Thyroid gland (tissue), 4 donors: ENCODE measurements around the gene SLC13A4. TPM values are rescaled to one million over a fixed set of nuclear protein-coding genes. Genes with fewer than 3 reads are reported as not detected.
"Not testable (repeated sequence)": the region's sequence is repeated elsewhere in the genome, so short reads cannot be mapped to it uniquely, and the experiment has no call there.

Experiments used
- DNase-seq, 2 donors: peaks; one replicate each; pipeline ENCODE4 v3.0.0-alpha.2; 2019
- H3K27ac ChIP-seq, 3 donors: fragments of 200-600 bp; sonication (generic); 1 replicate in 2 of 3; 2 replicates in 1 of 3; pipeline ENCODE4 v1.5.1; 2016 to 2019; ENCODE audit warnings: mild to moderate bottlenecking in 1 of 3, moderate library complexity in 1 of 3
- H3K27me3 ChIP-seq: fragments of 200-600 bp; sonication (generic); one replicate; pipeline ENCODE4 v1.5.1; 2019
- H3K36me3 ChIP-seq, 2 donors: fragments of 200-600 bp; sonication (generic); one replicate each; pipeline ENCODE4 v1.5.1; 2016 to 2019
- H3K4me1 ChIP-seq, 2 donors: fragments of 200-600 bp; sonication (generic); one replicate each; pipeline ENCODE4 v1.5.1; 2017 to 2019
- H3K4me3 ChIP-seq, 3 donors: fragments of 200-600 bp; sonication (generic); replicated peaks in 1 of 3; 1 replicate in 2 of 3; 2 replicates in 1 of 3; pipeline ENCODE4 v1.5.1; 2016; ENCODE audit warnings: mild to moderate bottlenecking in 1 of 3
- H3K9me3 ChIP-seq: fragments of 200-600 bp; sonication (generic); one replicate; pipeline ENCODE4 v1.5.1; 2017
- CTCF ChIP-seq, 6 experiments: fragments of 200-600 bp in 3 of 6; fragments of 450-650 bp in 3 of 6; sonication (generic) in 3 of 6; IDR thresholded peaks; one replicate each; pipeline ENCODE4 v1.5.1; 2016 to 2019; ENCODE audit warnings: antibody characterized with exemption in 6 of 6, mild to moderate bottlenecking in 2 of 6, inconsistent platforms in 1 of 6, moderate library complexity in 1 of 6
- POLR2A ChIP-seq, 2 donors: fragments of 450-650 bp; IDR thresholded peaks; one replicate each; pipeline ENCODE4 v1.6.1; 2017; ENCODE audit warnings: antibody characterized with exemption in 2 of 2, mild to moderate bottlenecking in 2 of 2, moderate library complexity in 1 of 2
- WGBS, 2 donors: methylation state at CpG; one replicate each; pipeline ENCODE4 v1.1.5; 2017; 5-methylcytosine and 5-hydroxymethylcytosine counted together
- intact Hi-C: fragments of 100-400 bp; cut with DNase I; formaldehyde crosslinking; loops from one replicate; pipeline ENCODE4 v1.15.1; 2023
- total RNA-seq, 4 donors: library from RNA; depleted of rRNA; stranded (reverse); fragments of >200 nt; gene quantifications; one replicate each; pipeline ENCODE4 v1.2.3, GENCODE V29; 2016

The SLC13A4 gene
- total RNA-seq, 4 donors from 2014 or later = 0.20 TPM; not detected in 3

- no peak for DNase-seq
- TF ChIP-seq CTCF (IDR thresholded peaks at IDR 0.05) (no peak), POLR2A (IDR thresholded peaks at IDR 0.05) (no peak)
- H3K4me1 ChIP-seq = peaks cover 21 to 30% of the 10 kb centered on the region in 2 donors
- H3K4me3 ChIP-seq = no peak overlapping the region
- H3K36me3 ChIP-seq = no peaks in the 10 kb centered on the region
- no peaks in the 10 kb centered on the region for H3K9me3 ChIP-seq
- intact Hi-C loops = no loop called here
- no peaks in the 10 kb centered on the region for H3K27me3 ChIP-seq
- whole genome bisulfite sequencing, 2 donors = 91 to 95% methylated on average over 3 of the region's 3 CpGs
- H3K27ac ChIP-seq = no peak overlapping the region
Observed at GRCh38 chr7:135740889-135741288, 12.9 kb upstream of the SLC13A4 start.

- intact Hi-C loops, H3K9me3 ChIP-seq, H3K27me3 ChIP-seq, H3K27ac ChIP-seq, DNase-seq, H3K4me1 ChIP-seq, H3K36me3 ChIP-seq, H3K4me3 ChIP-seq: not testable (repeated sequence)
- 95% methylated on average over 10 of the region's 10 CpGs for WGBS, 2 donors
Observed at GRCh38 chr7:135737306-135737647, 9.3 kb upstream of the SLC13A4 start.

- Histone ChIP-seq H3K4me3 (no peak overlapping the region), H3K9me3 (no peaks in the 10 kb centered on the region), H3K27ac (no peak overlapping the region), H3K36me3 (no peaks in the 10 kb centered on the region), H3K4me1 (no peaks in the 10 kb centered on the region), H3K27me3 (no peaks in the 10 kb centered on the region)
- no peak for TF ChIP-seq CTCF (IDR thresholded peaks at IDR 0.05)
- TF ChIP-seq POLR2A (IDR thresholded peaks at IDR 0.05) = no peak
- intact Hi-C loops = no loop called here
- WGBS, 2 donors = 85 to 88% methylated on average over 6 of the region's 6 CpGs
- DNase-seq = no peak
Observed at GRCh38 chr7:135736586-135737305, 8.8 kb upstream of the SLC13A4 start.

GRCh38 chr7:135734343-135734689 is 6.3 kb upstream of the SLC13A4 start:
- intact Hi-C loops = no loop called here
- Histone ChIP-seq H3K4me3 (no peak overlapping the region), H3K27ac (no peak overlapping the region), H3K36me3 (no peaks in the 10 kb centered on the region), H3K27me3 (no peaks in the 10 kb centered on the region), H3K4me1 (no peaks in the 10 kb centered on the region), H3K9me3 (no peaks in the 10 kb centered on the region)
- 85 to 100% methylated on average over 1 of the region's 1 CpG for WGBS, 2 donors
- TF ChIP-seq POLR2A (IDR thresholded peaks at IDR 0.05) (no peak), CTCF (IDR thresholded peaks at IDR 0.05) (no peak)
- DNase-seq = no peak

DNA sequence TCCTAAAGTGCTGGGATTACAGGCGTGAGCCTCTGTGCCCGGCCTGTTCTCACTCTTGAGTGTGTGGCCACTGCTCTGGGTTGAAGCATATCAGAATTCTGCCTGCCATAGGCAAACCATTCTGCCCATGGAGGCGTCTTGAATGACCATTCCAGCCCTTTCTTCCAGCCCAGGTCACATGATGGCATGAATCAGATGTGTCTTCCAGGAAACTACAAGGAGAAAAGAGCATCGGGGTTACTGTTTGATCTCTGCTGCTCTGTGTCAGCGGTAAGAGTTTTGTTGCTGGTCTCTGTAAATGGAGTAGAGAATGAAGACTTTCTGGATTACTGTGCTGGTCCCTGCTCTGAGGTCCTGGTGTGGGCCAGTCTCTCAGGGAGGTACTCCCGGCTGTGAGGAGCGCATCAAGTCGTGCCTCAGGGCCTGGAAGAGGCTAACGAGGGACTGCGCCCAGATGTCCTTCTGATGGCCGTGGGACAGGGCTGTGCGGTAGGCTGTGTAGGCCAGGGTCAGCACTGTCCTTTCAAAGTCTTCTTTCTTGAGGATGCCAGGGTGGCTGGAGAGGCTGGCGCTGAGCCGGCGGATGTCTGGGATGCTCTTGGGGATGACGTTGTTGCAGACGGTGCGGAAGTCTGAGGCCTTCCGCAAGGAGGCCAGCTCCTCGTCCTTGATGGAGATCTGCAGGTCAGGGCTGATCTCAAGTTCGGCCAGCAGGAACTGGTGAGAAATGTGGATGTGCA is 5.8 kb upstream of the SLC13A4 start:
- no peak for DNase-seq
- Histone ChIP-seq H3K4me1 (no peaks in the 10 kb centered on the region), H3K9me3 (no peaks in the 10 kb centered on the region), H3K27ac (no peak overlapping the region), H3K27me3 (no peaks in the 10 kb centered on the region), H3K4me3 (no peak overlapping the region), H3K36me3 (no peaks in the 10 kb centered on the region)
- intact Hi-C loops = no loop called here
- no peak for TF ChIP-seq POLR2A (IDR thresholded peaks at IDR 0.05)
- WGBS, 2 donors = 92 to 93% methylated on average over 17 to 20 of the region's 21 CpGs

GRCh38 chr7:135731131-135731530 is 3.1 kb upstream of the SLC13A4 start:
- 88% methylated on average over 4 of the region's 4 CpGs for WGBS, 2 donors
- Histone ChIP-seq H3K27me3 (no peaks in the 10 kb centered on the region), H3K27ac (no peak overlapping the region), H3K4me3 (no peak overlapping the region), H3K4me1 (no peaks in the 10 kb centered on the region), H3K9me3 (no peaks in the 10 kb centered on the region), H3K36me3 (no peaks in the 10 kb centered on the region)
- intact Hi-C loops = no loop called here
- no peak for DNase-seq
- no peak for TF ChIP-seq POLR2A (IDR thresholded peaks at IDR 0.05)
- no peak for TF ChIP-seq CTCF (IDR thresholded peaks at IDR 0.05)
